Astrocyte (in vitro differentiated cells and primary cell): ENCODE results near the gene PPP1R15A.

Experiments used
- CTCF ChIP-seq: IDR thresholded peaks from 2 replicates; pipeline ENCODE4 v1.5.1; 2011; ENCODE audit warnings: low read depth, mild to moderate bottlenecking, inconsistent platforms, low read length, moderate library complexity; ENCODE audit not compliant: insufficient read depth
- EZH2 ChIP-seq: IDR thresholded peaks from 2 replicates; pipeline ENCODE4 v1.6.1; 2012; ENCODE audit warnings: mild to moderate bottlenecking, low read length, inconsistent platforms; ENCODE audit not compliant: insufficient read depth

GRCh38 chr19:48830965-48831364 is 41.3 kb upstream of the PPP1R15A start:
- TF ChIP-seq CTCF (no peak), EZH2 (no peak)
